ENCODE results near the gene COPS7A. TPM values are rescaled to one million over a fixed set of nuclear protein-coding genes. Genes with fewer than 3 reads are reported as not detected.
"Not testable (repeated sequence)": the region's sequence is repeated elsewhere in the genome, so short reads cannot be mapped to it uniquely, and the experiment has no call there.

Gene COPS7A
- total RNA-seq, 2 donors from 2014 or later: 61.3 to 71.2 TPM

- ATAC-seq (no peak), DNase-seq (no peak)
- intact Hi-C loops (cut with DNase I): loop anchor here in 1 of 2 donors (5.0 kb wide), 1 partner anchor 41 kb away; no protein-coding TSS in a partner anchor
These were observed 12.9 kb downstream of the COPS7A start for GRCh38 chr12:6736754-6737153.

- ATAC-seq; intact Hi-C loops (cut with DNase I); DNase-seq: not testable (repeated sequence)
These were observed 18.2 kb downstream of the COPS7A start for GRCh38 chr12:6742080-6742479.

- intact Hi-C loops (cut with DNase I): no loop called here
- DNase-seq (no peak), ATAC-seq (no peak)
These were observed 19.0 kb downstream of the COPS7A start for GRCh38 chr12:6742834-6743233.

GRCh38 chr12:6743300-6743699 is 19.5 kb downstream of the COPS7A start:
- ATAC-seq; intact Hi-C loops (cut with DNase I); DNase-seq: not testable (repeated sequence)

GRCh38 chr12:6745741-6746525 is 22.1 kb downstream of the COPS7A start:
- DNase-seq: no peak

GRCh38 chr12:6747216-6747615 is 23.4 kb downstream of the COPS7A start:
- DNase-seq (no peak), ATAC-seq (no peak)
- intact Hi-C loops (cut with DNase I): no loop called here

More at GRCh38 chr12:6745741-6746525, 22.1 kb downstream of the COPS7A start:
- ATAC-seq: peak; percentile 34 to 38
- intact Hi-C loops (cut with DNase I): no loop called here

- intact Hi-C loops (cut with DNase I): no loop called here
- ATAC-seq: no peak
- DNase-seq: no peak
These were observed 24.9 kb downstream of the COPS7A start for GRCh38 chr12:6748761-6749160.

- intact Hi-C loops (cut with DNase I): loop anchor here (5.0 to 10.0 kb wide), 2 partner anchors 74 to 77 kb away; partner anchors contain the start of genes P3H3 (in 2 of the 2) and GPR162 (in 1 of the 2)
- DNase-seq: no peak
- ATAC-seq: no peak
These were observed 26.7 kb downstream of the COPS7A start for GRCh38 chr12:6750506-6750905.

GRCh38 chr12:6751767-6752166 is 27.9 kb downstream of the COPS7A start:
- intact Hi-C loops (cut with DNase I): loop anchor here (5.0 to 10.0 kb wide), 2 partner anchors 73 to 76 kb away; partner anchors contain the start of genes P3H3 (in 2 of the 2) and GPR162 (in 1 of the 2)
- ATAC-seq (no peak), DNase-seq (no peak)

- DNase-seq (peak; percentile 64), ATAC-seq (no peak)
- intact Hi-C loops (cut with DNase I): loop anchor here (5.0 to 10.0 kb wide), 2 partner anchors 72 to 75 kb away; partner anchors contain the start of genes P3H3 (in 2 of the 2) and GPR162 (in 1 of the 2)
These were observed 28.5 kb downstream of the COPS7A start for GRCh38 chr12:6752167-6752920.

GRCh38 chr12:6752921-6753771 is 29.3 kb downstream of the COPS7A start, which contains the start of gene MLF2:
Gene MLF2 (minus strand): TSS chr12:6753141. CDS start chr12:6752334, 807 bp downstream.
- DNase-seq (peak; percentile 99), ATAC-seq (peak; percentile 95 to 96)
- intact Hi-C loops (cut with DNase I): loop anchor here (1.0 to 10.0 kb wide), 3 partner anchors 26 to 74 kb away; partner anchors contain the start of genes P3H3 (in 2 of the 2) and GPR162 (in 1 of the 2)

- ATAC-seq (no peak), DNase-seq (no peak)
- intact Hi-C loops (cut with DNase I): loop anchor here (1.0 to 10.0 kb wide), 3 partner anchors 25 to 73 kb away; partner anchors contain the start of genes P3H3 (in 2 of the 2) and GPR162 (in 1 of the 2)
These were observed 30.0 kb downstream of the COPS7A start for GRCh38 chr12:6753772-6754356.

- intact Hi-C loops (cut with DNase I): loop anchor here (5.0 to 10.0 kb wide), 2 partner anchors 70 to 73 kb away; partner anchors contain the start of genes P3H3 (in 2 of the 2) and GPR162 (in 1 of the 2)
- ATAC-seq (no peak), DNase-seq (no peak)
These were observed 30.6 kb downstream of the COPS7A start for GRCh38 chr12:6754411-6754810.

- ATAC-seq: no peak
- intact Hi-C loops (cut with DNase I): loop anchor here in 1 of 2 donors (10.0 kb wide), 1 partner anchor 68 kb away; the partner anchor contains the start of genes GPR162 and P3H3
- no peak for DNase-seq
These were observed 33.3 kb downstream of the COPS7A start for GRCh38 chr12:6757028-6757690.

GRCh38 chr12:6758506-6759095 is 34.8 kb downstream of the COPS7A start:
- no peak for ATAC-seq
- DNase-seq: no peak
- intact Hi-C loops (cut with DNase I): loop anchor here in 1 of 2 donors (10.0 kb wide), 1 partner anchor 66 kb away; the partner anchor contains the start of genes GPR162 and P3H3

- intact Hi-C loops (cut with DNase I): loop anchor here in 1 of 2 donors (10.0 kb wide), 1 partner anchor 65 kb away; the partner anchor contains the start of genes GPR162 and P3H3
- no peak for DNase-seq
- ATAC-seq: no peak
These were observed 35.9 kb downstream of the COPS7A start for GRCh38 chr12:6759741-6760140.

GRCh38 chr12:6763380-6763779 is 39.5 kb downstream of the COPS7A start:
- DNase-seq: no peak
- no peak for ATAC-seq
- intact Hi-C loops (cut with DNase I): no loop called here

Data from left cardiac atrium (tissue), 4 donors.